Measurements from ENCODE around the gene SNX18. TPM values are rescaled to one million over a fixed set of nuclear protein-coding genes. Genes with fewer than 3 reads are reported as not detected.

The SNX18 gene
- total and polyA plus RNA-seq, 2 of the 4 experiments (the other 2 are of a cell fraction), result 31.2 to 50.0 TPM

- H3K14ac ChIP-seq (replicated peaks; ENCODE audit: low read depth, low read length), result no peak overlapping the region; the same call in 1 of the 2 replicates
- H3K4ac ChIP-seq (ENCODE audit: low read depth, low read length), result peak overlapping the region; percentile 41; the same call in 1 of the 2 replicates
- peak overlapping the region; percentile 11; the same call in 1 of the 2 replicates for H3K27ac ChIP-seq (ENCODE audit: insufficient read depth, low read length)
- no TSS peak for BruUV-seq (replicated peaks)
- H3K79me1 ChIP-seq (ENCODE audit: low read depth in 1 of 2, low read length in 2 of 2), result peaks cover 7 to 55% of the 10 kb centered on the region in 2 experiments; a peak in 3 of 4 replicates
- peaks cover 27% of the 10 kb centered on the region for H3K4me1 ChIP-seq (ENCODE audit: control insufficient read depth, insufficient read depth, low read length)
- H4K20me1 ChIP-seq (ENCODE audit: insufficient read depth, low read length), result peaks cover 93% of the 10 kb centered on the region
- ChIA-PET POLR2A (ENCODE audit: unreplicated experiment) (no interaction called here), CTCF (no interaction called here)
- H2BK15ac ChIP-seq (ENCODE audit: low read depth, low read length), result no peak overlapping the region
- no peak overlapping the region for H3K9ac ChIP-seq (ENCODE audit: low read depth, low read length)
- 66% methylated on average over 5 of the region's 10 CpGs; no CpG with 5 or more reads in 1 of the 2 experiments for WGBS, 2 experiments (ENCODE audit: extremely low coverage in 2 of 2, insufficient read length in 1 of 2)
- no peak overlapping the region for H4K91ac ChIP-seq (ENCODE audit: insufficient read depth, low read depth, low read length)
- H2BK5ac ChIP-seq (ENCODE audit: low read depth, low read length, poor library complexity, severe bottlenecking), result no peak overlapping the region
- H3K27me3 ChIP-seq (ENCODE audit: control insufficient read depth, insufficient read depth, low read length), result no peaks in the 10 kb centered on the region
- H3K36me3 ChIP-seq (ENCODE audit: control insufficient read depth, insufficient read depth, low read length), result peaks cover 15% of the 10 kb centered on the region
- no peak overlapping the region for H2AK5ac ChIP-seq (ENCODE audit: low read depth, low read length)
- H3K4me2 ChIP-seq (ENCODE audit: low read depth, low read length), result peak overlapping the region; percentile 54
- DNase-seq (no peak), ATAC-seq (ENCODE audit: low read depth) (no peak)
- H4K5ac ChIP-seq (ENCODE audit: low read depth, low read length), result peak overlapping the region; percentile 3; the same call in 1 of the 2 replicates
- H3K9me1 ChIP-seq (ENCODE audit: insufficient read depth, low read length), result peaks cover 22% of the 10 kb centered on the region
- H4K8ac ChIP-seq (ENCODE audit: low read depth in 2 of 2, low read length in 2 of 2), result peak overlapping the region; percentile 10 to 68; a peak in 1 of 4 replicates
- no peak overlapping the region for H3K4me3 ChIP-seq (ENCODE audit: insufficient read depth, low read depth, low read length)
- H3K23ac ChIP-seq (ENCODE audit: low read depth, low read length), result peak overlapping the region; percentile 36; the same call in 1 of the 2 replicates
- intact Hi-C loops (cut with micrococcal nuclease) (no loop called here), in situ Hi-C loops (cut with MboI; ENCODE audit: low sequenced_read_pairs) (no loop called here), dilution Hi-C loops (cut with HindIII; ENCODE audit: low sequenced_read_pairs, unreplicated experiment) (no loop called here)
- H3K56ac ChIP-seq (ENCODE audit: extremely low read depth, insufficient read depth, low read length), result no peak overlapping the region
- no peak overlapping the region for H2BK120ac ChIP-seq (ENCODE audit: low read depth, low read length)
- no peak overlapping the region for H2BK20ac ChIP-seq (ENCODE audit: low read depth, low read length)
- no peaks in the 10 kb centered on the region for H3K9me3 ChIP-seq (ENCODE audit: control insufficient read depth, insufficient read depth, low read length)
- H2AFZ ChIP-seq (replicated peaks; ENCODE audit: low read length, poor library complexity), result no peak overlapping the region
- H3K18ac ChIP-seq (ENCODE audit: low read depth, low read length), result no peak overlapping the region; the same call in 1 of the 2 replicates
- no peak overlapping the region for H2AK9ac ChIP-seq (replicated peaks; ENCODE audit: low read depth, low read length, poor library complexity)
- TF ChIP-seq RAD21 (IDR thresholded peaks at IDR 0.05; ENCODE audit: low read length) (no peak), MAZ (IDR thresholded peaks at IDR 0.05; ENCODE audit: borderline replicate concordance, low read depth, low read length) (no peak), FOS (IDR thresholded peaks at IDR 0.05; ENCODE audit: low read depth, low read length) (no peak), CHD1 (IDR thresholded peaks at IDR 0.05; ENCODE audit: low read depth, low read length) (no peak), CEBPB (IDR thresholded peaks at IDR 0.05; ENCODE audit: low read depth, low read length) (no peak), CTCF (conservative IDR thresholded peaks at IDR 0.05; ENCODE audit: low read depth, low read length) (no peak), MAFK (IDR thresholded peaks at IDR 0.05; ENCODE audit: low read depth, low read length) (no peak), USF2 (IDR thresholded peaks at IDR 0.05; ENCODE audit: low read depth, low read length) (no peak), RFX5 (IDR thresholded peaks at IDR 0.05; ENCODE audit: low read depth, low read length) (no peak), SMC3 (IDR thresholded peaks at IDR 0.05; ENCODE audit: low read depth, low read length) (no peak), POLR2A (IDR thresholded peaks at IDR 0.05; ENCODE audit: low read depth, low read length) (no peak), BHLHE40 (IDR thresholded peaks at IDR 0.05; ENCODE audit: low read depth, low read length) (no peak), MXI1 (IDR thresholded peaks at IDR 0.05; ENCODE audit: borderline replicate concordance, low read depth, low read length) (no peak), ELK1 (IDR thresholded peaks at IDR 0.05; ENCODE audit: borderline replicate concordance, low read depth, low read length) (no peak), NFE2L2 (IDR thresholded peaks at IDR 0.05; ENCODE audit: low read depth, low read length) (no peak)
Measured at GRCh38 chr5:54533541-54534190, 16.1 kb downstream of the SNX18 start.
